Endothelial cell of umbilical vein (primary cell): ENCODE data around the gene FAM118A. TPM values are rescaled to one million over a fixed set of nuclear protein-coding genes. Genes with fewer than 3 reads are reported as not detected.

Experiments
- BruUV-seq: library from RNA; stranded (reverse); fragments of 400-500 nt; replicated peaks from 2 replicates; lab custom pipeline; 2021; lab: Mats Ljungman, UMichigan
- CTCF ChIA-PET: fragments of 300-600, 350-600 bp; sonication (Branson Sonifier 250); formaldehyde crosslinking; loops from one replicate; lab custom pipeline; 2021; ENCODE audit warnings: antibody characterized with exemption, inconsistent platforms; lab: Charles Lee
- POLR2A ChIA-PET: fragments of 300-600, 350-600 bp; sonication (Branson Sonifier 250); formaldehyde crosslinking; loops from one replicate; lab custom pipeline; 2021; ENCODE audit warnings: antibody characterized with exemption, inconsistent platforms; lab: Charles Lee
- DNase-seq: peaks from one replicate; pipeline ENCODE4 v3.0.0-alpha.2; 2011; ENCODE audit warnings: low read depth, low spot score
- FAIRE-seq: peaks from 2 replicates; lab custom pipeline; 2011; peaks lifted over from hg19 to GRCh38; lab: Jason Lieb, UNC
- H2AFZ ChIP-seq: 2 replicates; pipeline ENCODE4 v1.6.0; 2012; ENCODE audit warnings: low read depth, low read length, control low read depth, inconsistent platforms
- H3K27ac ChIP-seq: 2 replicates; pipeline ENCODE4 v1.5.1; 2011; ENCODE audit warnings: low read depth, mild to moderate bottlenecking, control low read depth, low read length, moderate library complexity; ENCODE audit not compliant: insufficient read depth
- H3K27me3 ChIP-seq, 2 experiments: 2 replicates each; pipeline versions ENCODE4 v1.6.0 to v1.6.1; 2011; ENCODE audit warnings: low read length in 2 of 2, mixed read lengths in 1 of 2; ENCODE audit not compliant: control insufficient read depth in 2 of 2, insufficient read depth in 2 of 2
- H3K36me3 ChIP-seq, 2 experiments: 2 replicates in 1 of 2; 3 replicates in 1 of 2; pipeline ENCODE4 v1.5.1; 2011; ENCODE audit warnings: low read length in 2 of 2, mild to moderate bottlenecking in 1 of 2, moderate library complexity in 1 of 2; ENCODE audit not compliant: control insufficient read depth in 2 of 2, insufficient read depth in 2 of 2; ENCODE audit errors: extremely low read depth in 1 of 2
- H3K4me1 ChIP-seq: 3 replicates; pipeline ENCODE4 v1.5.1; 2011; ENCODE audit warnings: mild to moderate bottlenecking, low read length; ENCODE audit not compliant: control insufficient read depth, insufficient read depth; ENCODE audit errors: extremely low read depth
- H3K4me2 ChIP-seq: 2 replicates; pipeline ENCODE4 v1.6.1; 2011; ENCODE audit warnings: low read length, control low read depth, mixed read lengths; ENCODE audit not compliant: insufficient read depth
- H3K4me3 ChIP-seq, 3 experiments: fragments of 200-600 bp in 1 of 3; sonication (generic), shearing (Covaris generic) in 1 of 3; replicated peaks in 1 of 3; 2 replicates each; pipeline ENCODE4 v1.5.1; 2011 to 2016; ENCODE audit warnings: control low read depth in 3 of 3, low read length in 3 of 3, mild to moderate bottlenecking in 2 of 3, inconsistent platforms in 1 of 3, low read depth in 1 of 3, moderate library complexity in 1 of 3; ENCODE audit not compliant: insufficient read depth in 1 of 3
- H3K79me2 ChIP-seq: 2 replicates; pipeline ENCODE4 v1.6.0; 2012; ENCODE audit warnings: low read length, inconsistent platforms; ENCODE audit not compliant: control insufficient read depth, insufficient read depth
- H3K9ac ChIP-seq: replicated peaks from 2 replicates; pipeline ENCODE3; 2011; ENCODE audit warnings: low read length, control low read depth; ENCODE audit not compliant: insufficient read depth; ENCODE audit errors: extremely low read depth
- H3K9me1 ChIP-seq: replicated peaks from 3 replicates; pipeline ENCODE4 v1.6.0; 2011; ENCODE audit warnings: mild to moderate bottlenecking, low read length; ENCODE audit not compliant: control insufficient read depth, insufficient read depth; ENCODE audit errors: extremely low read depth
- H3K9me3 ChIP-seq: replicated peaks from 2 replicates; pipeline ENCODE4 v1.5.1; 2012; ENCODE audit warnings: low read length, inconsistent platforms; ENCODE audit not compliant: control insufficient read depth, insufficient read depth
- H4K20me1 ChIP-seq: replicated peaks from 2 replicates; pipeline ENCODE3; 2011; ENCODE audit warnings: mild to moderate bottlenecking, low read length; ENCODE audit not compliant: control insufficient read depth, insufficient read depth; ENCODE audit errors: extremely low read depth
- EZH2 ChIP-seq: IDR thresholded peaks from 2 replicates; pipeline ENCODE4 v1.6.1; 2012; ENCODE audit warnings: borderline replicate concordance, low read depth, mild to moderate bottlenecking, moderate library complexity, low read length, inconsistent platforms; ENCODE audit not compliant: severe bottlenecking
- FOS ChIP-seq: IDR thresholded peaks from 2 replicates; pipeline ENCODE4 v1.6.1; 2011; ENCODE audit warnings: mild to moderate bottlenecking, low read length, moderate library complexity, borderline replicate concordance; ENCODE audit not compliant: insufficient read depth
- GATA2 ChIP-seq: IDR thresholded peaks from 2 replicates; pipeline ENCODE4 v1.7.0; 2011; ENCODE audit warnings: low read depth, mild to moderate bottlenecking, moderate library complexity, mixed read lengths, low read length; ENCODE audit not compliant: insufficient read length, insufficient read depth
- JUN ChIP-seq: IDR thresholded peaks from 2 replicates; pipeline ENCODE4 v1.6.1; 2011; ENCODE audit warnings: borderline replicate concordance, low read depth; ENCODE audit not compliant: insufficient read length, insufficient read depth
- MYC ChIP-seq: IDR thresholded peaks from one replicate; pipeline ENCODE4 v1.6.1; 2011; ENCODE audit warnings: mild to moderate bottlenecking, low read depth, low read length
- POLR2A ChIP-seq: IDR thresholded peaks from 2 replicates; pipeline ENCODE4 v1.6.1; 2012; ENCODE audit warnings: low read depth, mild to moderate bottlenecking, control low read depth, low read length
- POLR2AphosphoS5 ChIP-seq: IDR thresholded peaks from 2 replicates; pipeline ENCODE4 v1.6.1; 2012; ENCODE audit warnings: low read depth, mild to moderate bottlenecking, control low read depth, low read length, moderate library complexity; ENCODE audit not compliant: insufficient read depth
- dilution Hi-C: fragments of 300-500 bp; cut with MboI; formaldehyde crosslinking; loops from one replicate; pipeline ENCODE4 v1.15.0; 2019; ENCODE audit warnings: low sequenced_read_pairs; ENCODE audit not compliant: extremely low pct_ligation_motif_present
- intact Hi-C: fragments of 100-400 bp; cut with micrococcal nuclease; formaldehyde crosslinking; loops from one replicate; pipeline ENCODE4 v1.10.0; 2022
- polyA plus RNA-seq, 4 experiments: library from polyadenylated mRNA; depleted of rRNA in 3 of 4; stranded (reverse) in 3 of 4; unstranded in 1 of 4; fragments of >200 nt; gene quantifications; 2 replicates each; pipeline versions ENCODE4 v1.2.1 to v1.2.3, GENCODE V29; 2011 to 2012; ENCODE audit warnings: missing spikeins in 1 of 4
- total RNA-seq: library from RNA; stranded (reverse); gene quantifications from 2 replicates; pipeline ENCODE4 v1.2.3, GENCODE V29; 2021
- TF ChIP-seq, protein P1 (sequence below): IDR thresholded peaks from 2 replicates; pipeline ENCODE4 v1.6.1; 2011; ENCODE audit not compliant: insufficient read depth, insufficient read length
- TF ChIP-seq, protein P2 (sequence below), 2 donors: IDR thresholded peaks; 1 replicate in 1 of 2; 2 replicates in 1 of 2; pipeline ENCODE4 v1.5.1; 2011; ENCODE audit warnings: low read length in 2 of 2, mild to moderate bottlenecking in 2 of 2, moderate library complexity in 2 of 2, control low read depth in 1 of 2, inconsistent platforms in 1 of 2, low read depth in 1 of 2; ENCODE audit not compliant: insufficient read depth in 1 of 2; ENCODE audit errors: extremely low read depth in 1 of 2

The FAM118A gene
- total and polyA plus RNA-seq, 2 donors (not counting 3 experiments of a cell fraction or from before 2014, with no cell fraction given), result 20.2 to 25.6 TPM

DNA sequence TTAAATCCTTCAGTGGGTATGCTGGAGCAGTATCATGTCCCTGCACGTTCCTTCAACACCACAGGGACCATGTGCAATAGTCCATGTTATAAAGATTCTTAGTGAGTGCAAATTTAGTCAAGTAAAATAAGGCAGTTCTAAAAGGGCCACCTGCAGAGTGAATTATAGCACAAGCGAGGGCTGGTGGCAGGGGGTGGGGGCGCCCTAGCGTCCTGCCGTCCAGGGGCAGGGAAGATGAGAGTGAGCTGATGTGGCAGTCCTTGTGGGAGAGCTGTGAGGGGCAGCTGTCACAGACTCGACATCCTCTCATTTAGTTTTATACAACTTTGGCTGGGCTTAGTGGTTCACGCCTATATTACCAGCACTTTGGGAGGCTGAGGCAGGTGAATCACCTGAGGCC, 29.1 kb downstream of the FAM118A start:
- no peak overlapping the region for H3K9ac ChIP-seq
- H3K4me3 ChIP-seq, result no peak overlapping the region
- H3K27me3 ChIP-seq, result no peaks in the 10 kb centered on the region
- H3K4me1 ChIP-seq, result peaks cover 25% of the 10 kb centered on the region
- BruUV-seq, result no TSS peak
- no peaks in the 10 kb centered on the region for H3K9me3 ChIP-seq
- H4K20me1 ChIP-seq, result no peaks in the 10 kb centered on the region
- dilution Hi-C loops, result no loop called here
- H3K79me2 ChIP-seq, result no peaks in the 10 kb centered on the region
- H3K36me3 ChIP-seq, result peaks cover 3 to 14% of the 10 kb centered on the region in 2 experiments
- no peak overlapping the region for H3K4me2 ChIP-seq
- no peak overlapping the region for H3K27ac ChIP-seq
- POLR2A ChIA-PET, result no interaction called here
- DNase-seq (no peak), FAIRE-seq (no peak)
- CTCF ChIA-PET, result interaction anchor here (1.3 kb wide), 1 partner anchor 21 kb away, joined by 3 read pairs; no protein-coding TSS in a partner anchor
- intact Hi-C loops, result no loop called here
- TF ChIP-seq, protein P1, sequence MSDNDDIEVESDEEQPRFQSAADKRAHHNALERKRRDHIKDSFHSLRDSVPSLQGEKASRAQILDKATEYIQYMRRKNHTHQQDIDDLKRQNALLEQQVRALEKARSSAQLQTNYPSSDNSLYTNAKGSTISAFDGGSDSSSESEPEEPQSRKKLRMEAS, result no peak
- TF ChIP-seq POLR2AphosphoS5, result no peak
- no peak for TF ChIP-seq POLR2A
- TF ChIP-seq, protein P2, sequence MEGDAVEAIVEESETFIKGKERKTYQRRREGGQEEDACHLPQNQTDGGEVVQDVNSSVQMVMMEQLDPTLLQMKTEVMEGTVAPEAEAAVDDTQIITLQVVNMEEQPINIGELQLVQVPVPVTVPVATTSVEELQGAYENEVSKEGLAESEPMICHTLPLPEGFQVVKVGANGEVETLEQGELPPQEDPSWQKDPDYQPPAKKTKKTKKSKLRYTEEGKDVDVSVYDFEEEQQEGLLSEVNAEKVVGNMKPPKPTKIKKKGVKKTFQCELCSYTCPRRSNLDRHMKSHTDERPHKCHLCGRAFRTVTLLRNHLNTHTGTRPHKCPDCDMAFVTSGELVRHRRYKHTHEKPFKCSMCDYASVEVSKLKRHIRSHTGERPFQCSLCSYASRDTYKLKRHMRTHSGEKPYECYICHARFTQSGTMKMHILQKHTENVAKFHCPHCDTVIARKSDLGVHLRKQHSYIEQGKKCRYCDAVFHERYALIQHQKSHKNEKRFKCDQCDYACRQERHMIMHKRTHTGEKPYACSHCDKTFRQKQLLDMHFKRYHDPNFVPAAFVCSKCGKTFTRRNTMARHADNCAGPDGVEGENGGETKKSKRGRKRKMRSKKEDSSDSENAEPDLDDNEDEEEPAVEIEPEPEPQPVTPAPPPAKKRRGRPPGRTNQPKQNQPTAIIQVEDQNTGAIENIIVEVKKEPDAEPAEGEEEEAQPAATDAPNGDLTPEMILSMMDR (IDR thresholded peaks at IDR 0.05; ENCODE audit: extremely low read depth in 1 of 2, insufficient read depth in 1 of 2, low read depth in 1 of 2, low read length in 2 of 2), result no peak
- TF ChIP-seq MYC, result no peak
- TF ChIP-seq FOS, result no peak
- no peak for TF ChIP-seq JUN
- no peak for TF ChIP-seq EZH2
- TF ChIP-seq GATA2, result no peak
- H2AFZ ChIP-seq, result no peak overlapping the region
- no peaks in the 10 kb centered on the region for H3K9me1 ChIP-seq
